Measurements from ENCODE around the gene CCDC134.

DNA sequence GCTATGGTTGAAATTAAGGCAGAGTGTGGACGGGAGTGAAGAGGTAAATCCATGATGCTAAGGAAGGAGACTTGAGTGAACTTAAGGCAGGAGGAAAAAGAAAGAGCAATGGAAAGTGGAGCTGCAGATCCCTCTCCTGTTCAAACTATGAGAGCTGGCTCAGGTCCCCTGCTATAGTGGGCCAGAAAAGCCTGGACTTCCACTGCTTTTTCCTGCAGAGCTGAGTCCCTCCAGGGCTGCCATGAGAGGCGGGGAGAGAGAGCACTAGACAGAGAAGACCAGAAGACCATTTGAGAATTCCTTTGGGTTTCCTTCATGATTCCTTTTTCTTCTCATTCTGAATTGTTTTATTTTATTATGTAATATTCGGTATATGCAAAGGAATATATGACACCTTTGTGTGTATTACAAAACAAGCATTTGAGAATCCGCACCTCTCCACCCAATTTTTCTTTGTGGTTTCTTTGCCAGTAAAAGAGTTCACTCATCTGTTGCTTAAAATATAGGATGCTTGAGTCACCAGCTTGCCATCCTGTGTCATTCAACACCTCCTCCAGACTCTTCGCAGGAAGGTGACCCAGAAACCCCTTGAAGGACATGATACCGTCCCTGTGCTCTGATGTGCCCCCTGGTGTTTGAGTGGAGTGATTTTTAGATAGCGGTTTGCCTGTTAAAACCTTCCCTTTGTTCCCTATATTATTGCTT, 56.8 kb downstream of the CCDC134 start:
- TF ChIP-seq, protein P1, sequence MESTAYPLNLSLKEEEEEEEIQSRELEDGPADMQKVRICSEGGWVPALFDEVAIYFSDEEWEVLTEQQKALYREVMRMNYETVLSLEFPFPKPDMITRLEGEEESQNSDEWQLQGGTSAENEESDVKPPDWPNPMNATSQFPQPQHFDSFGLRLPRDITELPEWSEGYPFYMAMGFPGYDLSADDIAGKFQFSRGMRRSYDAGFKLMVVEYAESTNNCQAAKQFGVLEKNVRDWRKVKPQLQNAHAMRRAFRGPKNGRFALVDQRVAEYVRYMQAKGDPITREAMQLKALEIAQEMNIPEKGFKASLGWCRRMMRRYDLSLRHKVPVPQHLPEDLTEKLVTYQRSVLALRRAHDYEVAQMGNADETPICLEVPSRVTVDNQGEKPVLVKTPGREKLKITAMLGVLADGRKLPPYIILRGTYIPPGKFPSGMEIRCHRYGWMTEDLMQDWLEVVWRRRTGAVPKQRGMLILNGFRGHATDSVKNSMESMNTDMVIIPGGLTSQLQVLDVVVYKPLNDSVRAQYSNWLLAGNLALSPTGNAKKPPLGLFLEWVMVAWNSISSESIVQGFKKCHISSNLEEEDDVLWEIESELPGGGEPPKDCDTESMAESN (CRISPR knock-in tag; conservative IDR thresholded peaks at IDR 0.05) = no peak
- TF ChIP-seq, protein P2, sequence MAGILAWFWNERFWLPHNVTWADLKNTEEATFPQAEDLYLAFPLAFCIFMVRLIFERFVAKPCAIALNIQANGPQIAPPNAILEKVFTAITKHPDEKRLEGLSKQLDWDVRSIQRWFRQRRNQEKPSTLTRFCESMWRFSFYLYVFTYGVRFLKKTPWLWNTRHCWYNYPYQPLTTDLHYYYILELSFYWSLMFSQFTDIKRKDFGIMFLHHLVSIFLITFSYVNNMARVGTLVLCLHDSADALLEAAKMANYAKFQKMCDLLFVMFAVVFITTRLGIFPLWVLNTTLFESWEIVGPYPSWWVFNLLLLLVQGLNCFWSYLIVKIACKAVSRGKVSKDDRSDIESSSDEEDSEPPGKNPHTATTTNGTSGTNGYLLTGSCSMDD (CRISPR knock-in tag; IDR thresholded peaks at IDR 0.05) = no peak
- TF ChIP-seq ZNF383 (CRISPR knock-in tag; IDR thresholded peaks at IDR 0.05; ENCODE audit: borderline replicate concordance) (no peak), MXI1 (IDR thresholded peaks at IDR 0.05; ENCODE audit: borderline replicate concordance, low read depth, low read length) (no peak), ZNF510 (CRISPR knock-in tag; IDR thresholded peaks at IDR 0.05; ENCODE audit: low read depth) (no peak), RAD21 (CRISPR knock-in tag; IDR thresholded peaks at IDR 0.05) (no peak), CEBPB (IDR thresholded peaks at IDR 0.05; ENCODE audit: borderline replicate concordance, low read depth, low read length) (no peak), ZSCAN9 (CRISPR knock-in tag; IDR thresholded peaks at IDR 0.05; ENCODE audit: borderline replicate concordance) (no peak)
- TF ChIP-seq, protein P3, sequence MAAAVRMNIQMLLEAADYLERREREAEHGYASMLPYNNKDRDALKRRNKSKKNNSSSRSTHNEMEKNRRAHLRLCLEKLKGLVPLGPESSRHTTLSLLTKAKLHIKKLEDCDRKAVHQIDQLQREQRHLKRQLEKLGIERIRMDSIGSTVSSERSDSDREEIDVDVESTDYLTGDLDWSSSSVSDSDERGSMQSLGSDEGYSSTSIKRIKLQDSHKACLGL (CRISPR knock-in tag; IDR thresholded peaks at IDR 0.05) = no peak
- TF ChIP-seq, protein P4, sequence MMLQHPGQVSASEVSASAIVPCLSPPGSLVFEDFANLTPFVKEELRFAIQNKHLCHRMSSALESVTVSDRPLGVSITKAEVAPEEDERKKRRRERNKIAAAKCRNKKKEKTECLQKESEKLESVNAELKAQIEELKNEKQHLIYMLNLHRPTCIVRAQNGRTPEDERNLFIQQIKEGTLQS (CRISPR knock-in tag; IDR thresholded peaks at IDR 0.05) = no peak
